ENCODE measurements around the gene PLCL1.

PLCL1 gene

GRCh38 chr2:197964720-197965119 lies 160.3 kb downstream of the PLCL1 start:
- no peak for DNase-seq

- DNase-seq = no peak
Measured at GRCh38 chr2:197965756-197966155, 161.4 kb downstream of the PLCL1 start.

- peak; percentile 88 for DNase-seq
Measured at GRCh38 chr2:197969391-197969893, 165.0 kb downstream of the PLCL1 start.

GRCh38 chr2:197972061-197972460 lies 167.7 kb downstream of the PLCL1 start:
- DNase-seq = peak; percentile 85

GRCh38 chr2:197972587-197972986 lies 168.2 kb downstream of the PLCL1 start:
- DNase-seq = no peak

GRCh38 chr2:197973772-197974171 lies 169.4 kb downstream of the PLCL1 start:
- peak; percentile 30 for DNase-seq

- DNase-seq = peak; percentile 16
Measured at GRCh38 chr2:197975931-197976519, 171.6 kb downstream of the PLCL1 start.

- DNase-seq = no peak
Measured at GRCh38 chr2:197978971-197979370, 174.6 kb downstream of the PLCL1 start.

GRCh38 chr2:197982565-197982964 lies 178.2 kb downstream of the PLCL1 start:
- DNase-seq = no peak

- no peak for DNase-seq
Measured at GRCh38 chr2:197985029-197985638, 180.7 kb downstream of the PLCL1 start.

GRCh38 chr2:197986977-197987376 lies 182.6 kb downstream of the PLCL1 start:
- DNase-seq = no peak

GRCh38 chr2:197990356-197990755 lies 186.0 kb downstream of the PLCL1 start:
- no peak for DNase-seq

- no peak for DNase-seq
Measured at GRCh38 chr2:197992482-197993133, 188.2 kb downstream of the PLCL1 start.

GRCh38 chr2:197993363-197993762 lies 189.0 kb downstream of the PLCL1 start:
- DNase-seq = no peak

GRCh38 chr2:197993830-197994229 lies 189.4 kb downstream of the PLCL1 start:
- peak; percentile 65 for DNase-seq

- no peak for DNase-seq
Measured at GRCh38 chr2:197994751-197995150, 190.4 kb downstream of the PLCL1 start.

- no peak for DNase-seq
Measured at GRCh38 chr2:197996583-197996982, 192.2 kb downstream of the PLCL1 start.

GRCh38 chr2:197997083-197997541 lies 192.7 kb downstream of the PLCL1 start:
- no peak for DNase-seq

- no peak for DNase-seq
Measured at GRCh38 chr2:197998702-197999101, 194.3 kb downstream of the PLCL1 start.

GRCh38 chr2:198000417-198000816 lies 196.0 kb downstream of the PLCL1 start:
- no peak for DNase-seq

- peak; percentile 61 for DNase-seq
Measured at GRCh38 chr2:198004173-198004572, 199.8 kb downstream of the PLCL1 start.

GRCh38 chr2:198004921-198005829 lies 200.8 kb downstream of the PLCL1 start:
- no peak for DNase-seq

- no peak for DNase-seq
Measured at GRCh38 chr2:198006733-198007132, 202.3 kb downstream of the PLCL1 start.

Measured in fibroblast of skin of right biceps (primary cell).